Body of pancreas (tissue), 4 donors: ENCODE results near the gene ZNF160. TPM values are rescaled to one million over a fixed set of nuclear protein-coding genes. Genes with fewer than 3 reads are reported as not detected.

ENCODE experiments used
- ATAC-seq: fragments of 150-250 bp; one replicate; pipeline ENCODE4 v1.9.1; 2016
- DNase-seq, 4 donors: peaks; one replicate each; pipeline ENCODE4 v3.0.0-alpha.2; 2019
- H3K27ac ChIP-seq, 4 donors: fragments of 200-600 bp; sonication (generic); 1 replicate in 3 of 4; 2 replicates in 1 of 4; pipeline versions ENCODE4 v1.5.1 to v1.6.1; 2016 to 2019; ENCODE audit warnings: mild to moderate bottlenecking in 1 of 4, mixed read lengths in 1 of 4, moderate library complexity in 1 of 4
- H3K27me3 ChIP-seq, 2 donors: fragments of 200-600 bp; sonication (generic); one replicate each; pipeline ENCODE4 v1.6.0; 2016; ENCODE audit warnings: mild to moderate bottlenecking in 1 of 2
- H3K36me3 ChIP-seq, 2 donors: fragments of 200-600 bp; sonication (generic); replicated peaks in 1 of 2; 2 replicates each; pipeline ENCODE4 v1.5.1; 2016; ENCODE audit warnings: low read depth in 2 of 2; ENCODE audit not compliant: insufficient read depth in 1 of 2
- H3K4me1 ChIP-seq: fragments of 200-600 bp; sonication (generic); one replicate; pipeline ENCODE4 v1.6.0; 2016
- H3K4me3 ChIP-seq, 2 donors: fragments of 200-600 bp; sonication (generic); 1 replicate in 1 of 2; 2 replicates in 1 of 2; pipeline ENCODE4 v1.5.1; 2016 to 2019
- H3K9me3 ChIP-seq, 3 donors: fragments of 200-600 bp; sonication (generic); 1 replicate in 2 of 3; 2 replicates in 1 of 3; pipeline ENCODE4 v1.5.1; 2016
- POLR2A ChIP-seq, 3 donors: fragments of 450-650 bp; IDR thresholded peaks; one replicate each; pipeline ENCODE4 v1.6.1; 2016; ENCODE audit warnings: antibody characterized with exemption in 3 of 3, mild to moderate bottlenecking in 2 of 3
- WGBS, 2 donors: methylation state at CpG; one replicate each; pipeline ENCODE4 v1.1.5; 2017; 5-methylcytosine and 5-hydroxymethylcytosine counted together
- intact Hi-C: fragments of 100-400 bp; cut with DNase I; formaldehyde crosslinking; loops from one replicate; pipeline ENCODE4 v1.15.1; 2023
- total RNA-seq, 2 donors: library from RNA; depleted of rRNA; stranded (reverse); fragments of >200 nt; gene quantifications; one replicate each; pipeline ENCODE4 v1.1.0, GENCODE V29; 2016
- TF ChIP-seq, protein P1 (sequence below), 7 experiments: fragments of 450-650 bp in 4 of 7; fragments of 200-600 bp in 3 of 7; sonication (generic) in 3 of 7; IDR thresholded peaks; one replicate each; pipeline ENCODE4 v1.5.1; 2016 to 2019; ENCODE audit warnings: antibody characterized with exemption in 7 of 7

Gene ZNF160
- total RNA-seq, 2 donors from 2014 or later = 16.6 to 32.3 TPM

DNA sequence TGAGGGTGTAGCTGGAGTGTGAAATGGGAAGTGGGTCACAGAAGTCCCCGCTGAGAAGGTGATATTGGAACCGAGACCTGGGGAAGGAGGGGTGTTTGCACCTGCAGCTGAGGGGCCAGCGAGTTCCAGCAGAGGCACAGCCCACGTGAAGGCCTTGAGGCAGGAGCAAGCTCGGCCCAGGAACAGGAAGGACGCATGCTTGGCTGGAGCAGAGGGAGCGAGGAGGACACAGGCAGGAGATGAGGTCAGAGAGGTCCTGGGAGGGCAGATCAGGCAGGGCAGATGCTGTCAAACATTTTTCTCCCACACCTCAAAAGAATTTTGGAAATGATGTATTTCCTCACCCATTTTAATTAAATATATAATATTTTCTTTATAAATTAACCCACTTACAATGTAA is 20.2 kb upstream of the ZNF160 start:
- ATAC-seq (no peak), DNase-seq (no peak)
- 77 to 93% methylated on average over 7 of the region's 7 CpGs for WGBS, 2 donors
- Histone ChIP-seq H3K4me1 (no peaks in the 10 kb centered on the region), H3K27ac (no peak overlapping the region), H3K9me3 (no peaks in the 10 kb centered on the region), H3K27me3 (no peaks in the 10 kb centered on the region), H3K36me3 (no peaks in the 10 kb centered on the region), H3K4me3 (no peak overlapping the region)
- intact Hi-C loops = no loop called here
- TF ChIP-seq POLR2A (IDR thresholded peaks at IDR 0.05) = no peak
- TF ChIP-seq, protein P1, sequence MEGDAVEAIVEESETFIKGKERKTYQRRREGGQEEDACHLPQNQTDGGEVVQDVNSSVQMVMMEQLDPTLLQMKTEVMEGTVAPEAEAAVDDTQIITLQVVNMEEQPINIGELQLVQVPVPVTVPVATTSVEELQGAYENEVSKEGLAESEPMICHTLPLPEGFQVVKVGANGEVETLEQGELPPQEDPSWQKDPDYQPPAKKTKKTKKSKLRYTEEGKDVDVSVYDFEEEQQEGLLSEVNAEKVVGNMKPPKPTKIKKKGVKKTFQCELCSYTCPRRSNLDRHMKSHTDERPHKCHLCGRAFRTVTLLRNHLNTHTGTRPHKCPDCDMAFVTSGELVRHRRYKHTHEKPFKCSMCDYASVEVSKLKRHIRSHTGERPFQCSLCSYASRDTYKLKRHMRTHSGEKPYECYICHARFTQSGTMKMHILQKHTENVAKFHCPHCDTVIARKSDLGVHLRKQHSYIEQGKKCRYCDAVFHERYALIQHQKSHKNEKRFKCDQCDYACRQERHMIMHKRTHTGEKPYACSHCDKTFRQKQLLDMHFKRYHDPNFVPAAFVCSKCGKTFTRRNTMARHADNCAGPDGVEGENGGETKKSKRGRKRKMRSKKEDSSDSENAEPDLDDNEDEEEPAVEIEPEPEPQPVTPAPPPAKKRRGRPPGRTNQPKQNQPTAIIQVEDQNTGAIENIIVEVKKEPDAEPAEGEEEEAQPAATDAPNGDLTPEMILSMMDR (IDR thresholded peaks at IDR 0.05) = no peak

GRCh38 chr19:53112286-53112685 is 9.1 kb upstream of the ZNF160 start:
- 97 to 100% methylated on average over 2 of the region's 2 CpGs for WGBS, 2 donors
- Histone ChIP-seq H3K27me3 (no peaks in the 10 kb centered on the region), H3K4me3 (no peak overlapping the region), H3K36me3 (peaks cover 0 to 6% of the 10 kb centered on the region in 2 donors), H3K4me1 (no peaks in the 10 kb centered on the region), H3K27ac (no peak overlapping the region), H3K9me3 (no peaks in the 10 kb centered on the region)
- DNase-seq (no peak), ATAC-seq (no peak)
- intact Hi-C loops = no loop called here
- TF ChIP-seq POLR2A (IDR thresholded peaks at IDR 0.05) = no peak
- TF ChIP-seq, protein P1 (IDR thresholded peaks at IDR 0.05) = no peak

GRCh38 chr19:53109527-53109926 is 6.3 kb upstream of the ZNF160 start:
- Histone ChIP-seq H3K4me3 (no peak overlapping the region), H3K4me1 (no peaks in the 10 kb centered on the region), H3K9me3 (no peaks in the 10 kb centered on the region), H3K27ac (no peak overlapping the region), H3K36me3 (peaks cover 0 to 6% of the 10 kb centered on the region in 2 donors), H3K27me3 (no peaks in the 10 kb centered on the region)
- intact Hi-C loops = no loop called here
- WGBS, 2 donors = 92 to 94% methylated on average over 5 of the region's 5 CpGs
- TF ChIP-seq POLR2A (IDR thresholded peaks at IDR 0.05) = no peak
- TF ChIP-seq, protein P1 (IDR thresholded peaks at IDR 0.05) = no peak
- ATAC-seq (no peak), DNase-seq (no peak)

- H3K36me3 ChIP-seq = no peaks in the 10 kb centered on the region
- H3K9me3 ChIP-seq = no peaks in the 10 kb centered on the region
- peak; percentile 22 for ATAC-seq
- peaks cover 21% of the 10 kb centered on the region for H3K4me1 ChIP-seq
- peak overlapping the region; percentile 53 to 92 (median 81) for H3K27ac ChIP-seq
- WGBS, 2 donors = 0% methylated on average over 32 of the region's 33 CpGs
- no peak for TF ChIP-seq POLR2A (IDR thresholded peaks at IDR 0.05)
- TF ChIP-seq, protein P1 (IDR thresholded peaks at IDR 0.05) = no peak
- intact Hi-C loops = no loop called here
- H3K27me3 ChIP-seq = no peaks in the 10 kb centered on the region
- H3K4me3 ChIP-seq = peak overlapping the region; percentile 40 to 87
- peak; percentile 11 to 34 (median 20) for DNase-seq
Measured at GRCh38 chr19:53102756-53103233, 427 bp downstream of the ZNF160 start.

DNA sequence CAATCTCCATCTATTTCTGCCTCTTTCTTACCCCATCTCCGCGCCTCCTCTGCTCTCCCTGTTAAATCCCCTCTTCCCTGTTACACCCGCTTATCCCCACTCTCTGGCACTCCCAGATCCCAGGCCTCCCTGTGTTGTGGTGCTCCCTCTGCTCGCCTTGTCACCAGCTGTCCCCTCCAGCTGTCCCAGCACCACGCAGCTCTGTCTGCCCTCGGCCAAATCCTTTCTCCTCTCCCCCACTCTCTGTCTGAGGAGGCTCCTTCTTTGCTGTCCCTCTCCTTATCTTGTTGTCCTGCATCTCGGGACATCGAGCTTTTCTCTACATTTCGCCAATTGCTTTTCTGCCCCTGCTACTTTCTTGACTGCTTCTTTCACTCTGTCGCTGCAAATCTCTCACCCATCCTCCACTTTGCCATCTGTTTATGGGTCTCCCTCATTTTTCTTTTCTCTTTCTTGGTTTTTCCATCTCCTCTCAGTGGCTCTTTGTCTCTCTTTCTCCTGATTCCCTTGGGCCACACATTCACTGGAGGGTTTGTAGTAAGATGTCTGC is 941 bp downstream of the ZNF160 start:
- intact Hi-C loops = no loop called here

More for the DNA sequence above, 941 bp downstream of the ZNF160 start:
- no peaks in the 10 kb centered on the region for H3K36me3 ChIP-seq
- ATAC-seq = no peak
- H3K27me3 ChIP-seq = no peaks in the 10 kb centered on the region
- H3K9me3 ChIP-seq = no peaks in the 10 kb centered on the region
- H3K4me1 ChIP-seq = peaks cover 21% of the 10 kb centered on the region
- H3K4me3 ChIP-seq = peak overlapping the region; percentile 40 to 87
- no peak for DNase-seq
- no peak for TF ChIP-seq POLR2A (IDR thresholded peaks at IDR 0.05)
- TF ChIP-seq, protein P1 (IDR thresholded peaks at IDR 0.05) = no peak
- 28 to 34% methylated on average over 10 of the region's 10 CpGs for WGBS, 2 donors
- H3K27ac ChIP-seq = peak overlapping the region in 3 of 4 donors; percentile 77 to 92 (median 85)
